HL-60 (cell line): ENCODE results near the gene ZNF613.

Experiments used
- DNase-seq, 2 experiments: peaks; one replicate each; pipeline ENCODE4 v3.0.0-alpha.2; 2010 to 2020; ENCODE audit warnings: low read depth in 1 of 2, low spot score in 1 of 2
- H3K27ac ChIP-seq: fragments of 250-450 bp; sonication (Bioruptor Pico); replicated peaks from 2 replicates; pipeline ENCODE4 v1.5.1; 2020; ENCODE audit warnings: mild to moderate bottlenecking, moderate library complexity
- H3K27me3 ChIP-seq: fragments of 250-450 bp; sonication (Bioruptor Pico); 2 replicates; pipeline ENCODE4 v1.5.1; 2021; ENCODE audit warnings: mild to moderate bottlenecking, moderate library complexity; ENCODE audit not compliant: insufficient read depth, poor library complexity, severe bottlenecking
- H3K4me3 ChIP-seq: replicated peaks from 2 replicates; pipeline ENCODE4 v1.5.1; 2011; ENCODE audit warnings: mild to moderate bottlenecking, control low read depth, low read length; ENCODE audit not compliant: insufficient read depth
- GABPA ChIP-seq: IDR thresholded peaks from 2 replicates; pipeline ENCODE4 v1.6.1; 2012; ENCODE audit warnings: low read depth
- POLR2AphosphoS5 ChIP-seq: IDR thresholded peaks from 2 replicates; pipeline ENCODE4 v1.6.1; 2012; ENCODE audit warnings: low read depth
- REST ChIP-seq: IDR thresholded peaks from 2 replicates; pipeline ENCODE4 v1.6.1; 2012; ENCODE audit warnings: low read depth; ENCODE audit not compliant: insufficient replicate concordance
- SPI1 ChIP-seq: IDR thresholded peaks from 2 replicates; pipeline ENCODE4 v1.6.1; 2012; ENCODE audit warnings: low read depth, mild to moderate bottlenecking, borderline replicate concordance
- TF ChIP-seq, protein P1 (sequence below): IDR thresholded peaks from one replicate; pipeline ENCODE4 v1.5.1; 2011; ENCODE audit warnings: low read length, control low read depth, inconsistent platforms; ENCODE audit not compliant: insufficient read depth

ZNF613 gene

GRCh38 chr19:51915324-51915867 lies 11.9 kb upstream of the ZNF613 start:
- no peak for DNase-seq
- H3K27ac ChIP-seq = no peak overlapping the region
- no peak overlapping the region for H3K4me3 ChIP-seq
- no peaks in the 10 kb centered on the region for H3K27me3 ChIP-seq
- no peak for TF ChIP-seq REST
- TF ChIP-seq GABPA = no peak
- TF ChIP-seq POLR2AphosphoS5 = no peak
- TF ChIP-seq SPI1 = no peak
- TF ChIP-seq, protein P1, sequence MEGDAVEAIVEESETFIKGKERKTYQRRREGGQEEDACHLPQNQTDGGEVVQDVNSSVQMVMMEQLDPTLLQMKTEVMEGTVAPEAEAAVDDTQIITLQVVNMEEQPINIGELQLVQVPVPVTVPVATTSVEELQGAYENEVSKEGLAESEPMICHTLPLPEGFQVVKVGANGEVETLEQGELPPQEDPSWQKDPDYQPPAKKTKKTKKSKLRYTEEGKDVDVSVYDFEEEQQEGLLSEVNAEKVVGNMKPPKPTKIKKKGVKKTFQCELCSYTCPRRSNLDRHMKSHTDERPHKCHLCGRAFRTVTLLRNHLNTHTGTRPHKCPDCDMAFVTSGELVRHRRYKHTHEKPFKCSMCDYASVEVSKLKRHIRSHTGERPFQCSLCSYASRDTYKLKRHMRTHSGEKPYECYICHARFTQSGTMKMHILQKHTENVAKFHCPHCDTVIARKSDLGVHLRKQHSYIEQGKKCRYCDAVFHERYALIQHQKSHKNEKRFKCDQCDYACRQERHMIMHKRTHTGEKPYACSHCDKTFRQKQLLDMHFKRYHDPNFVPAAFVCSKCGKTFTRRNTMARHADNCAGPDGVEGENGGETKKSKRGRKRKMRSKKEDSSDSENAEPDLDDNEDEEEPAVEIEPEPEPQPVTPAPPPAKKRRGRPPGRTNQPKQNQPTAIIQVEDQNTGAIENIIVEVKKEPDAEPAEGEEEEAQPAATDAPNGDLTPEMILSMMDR = no peak

DNA sequence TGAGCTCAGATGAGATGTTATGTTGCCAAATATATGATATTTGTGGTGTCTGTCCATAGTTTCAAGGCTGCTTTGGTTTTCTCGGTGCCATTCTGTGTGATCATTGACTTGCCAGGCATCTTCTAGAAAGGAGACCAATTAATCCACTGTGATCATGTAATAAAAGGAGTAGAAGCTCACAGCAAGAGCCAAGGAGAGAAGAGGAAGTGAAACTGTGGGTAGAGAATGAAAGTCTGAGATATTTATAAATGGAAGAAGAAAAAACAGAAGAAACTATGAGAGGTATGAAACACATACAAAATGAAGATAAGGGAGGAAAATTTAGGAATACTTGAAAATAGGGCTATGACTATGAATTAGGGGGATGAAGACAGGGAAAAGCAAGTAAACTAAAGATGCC lies 11.1 kb upstream of the ZNF613 start:
- DNase-seq = no peak
- TF ChIP-seq, protein P1 = no peak
- H3K4me3 ChIP-seq = no peak overlapping the region
- no peaks in the 10 kb centered on the region for H3K27me3 ChIP-seq
- no peak overlapping the region for H3K27ac ChIP-seq

DNA sequence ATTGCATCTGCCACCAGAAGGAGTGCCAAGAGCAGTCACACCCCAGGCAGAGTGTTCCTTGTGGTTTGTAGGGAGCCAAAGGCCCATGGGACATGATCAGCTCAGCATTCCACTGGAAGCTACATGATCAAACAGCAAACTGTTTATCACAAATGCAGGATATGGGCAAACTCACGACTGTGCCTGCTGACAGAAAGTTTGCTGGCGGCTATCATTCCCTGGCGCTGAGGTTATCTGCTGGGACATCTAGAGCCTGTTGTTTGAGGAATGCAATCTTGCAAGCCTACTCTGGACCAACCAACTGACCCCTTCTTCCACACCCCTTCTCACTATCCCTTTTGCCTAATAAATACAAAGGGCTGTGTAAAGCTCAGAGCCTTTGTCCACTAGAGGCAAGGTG lies 7.7 kb upstream of the ZNF613 start:
- H3K27ac ChIP-seq = no peak overlapping the region
- TF ChIP-seq, protein P1 = no peak
- TF ChIP-seq GABPA (no peak), SPI1 (no peak), POLR2AphosphoS5 (no peak), REST (no peak)
- no peak for DNase-seq
- H3K27me3 ChIP-seq = no peaks in the 10 kb centered on the region
- H3K4me3 ChIP-seq = no peak overlapping the region

- TF ChIP-seq GABPA (no peak), REST (no peak)
- no peak overlapping the region for H3K4me3 ChIP-seq
- H3K27ac ChIP-seq = no peak overlapping the region
- no peak for DNase-seq
- H3K27me3 ChIP-seq = no peaks in the 10 kb centered on the region
These were observed 5.3 kb upstream of the ZNF613 start for GRCh38 chr19:51921949-51922348.
